OCI-LY7 (cell line): ENCODE results near the gene GOLT1A. TPM values are rescaled to one million over a fixed set of nuclear protein-coding genes. Genes with fewer than 3 reads are reported as not detected.

ENCODE experiments used
- BruUV-seq: library from RNA; stranded (reverse); fragments of 400-500 nt; replicated peaks from 2 replicates; lab custom pipeline; 2021; lab: Mats Ljungman, UMichigan
- CTCF ChIA-PET: fragments of 300-600 bp; sonication (Branson Sonifier 250); formaldehyde crosslinking; loops from one replicate; lab custom pipeline; 2022; ENCODE audit warnings: antibody characterized with exemption; ENCODE audit not compliant: unreplicated experiment; lab: Charles Lee
- POLR2A ChIA-PET: fragments of 300-600 bp; sonication (Branson Sonifier 250); formaldehyde crosslinking; loops from one replicate; lab custom pipeline; 2022; ENCODE audit warnings: antibody characterized with exemption; lab: Charles Lee
- DNase-seq: peaks from one replicate; pipeline ENCODE4 v3.0.0-alpha.2; 2015; ENCODE audit warnings: low spot score
- H2AFZ ChIP-seq: fragments of 200-600 bp; sonication (generic), shearing (Covaris generic); 2 replicates; pipeline ENCODE4 v1.6.1; 2014; ENCODE audit warnings: mild to moderate bottlenecking, antibody characterized with exemption, low read length, moderate library complexity
- H3K27ac ChIP-seq: fragments of 200-600 bp; sonication (generic); 2 replicates; pipeline ENCODE4 v1.5.1; 2014; ENCODE audit warnings: mixed run types, low read depth, mild to moderate bottlenecking, moderate library complexity, low read length, inconsistent platforms; ENCODE audit not compliant: poor library complexity, severe bottlenecking
- H3K36me3 ChIP-seq: fragments of 200-600 bp; sonication (generic); 2 replicates; pipeline ENCODE4 v1.6.1; 2014; ENCODE audit warnings: mild to moderate bottlenecking, antibody characterized with exemption, low read length, moderate library complexity, mixed read lengths; ENCODE audit not compliant: insufficient read depth
- H3K4me1 ChIP-seq: fragments of 200-600 bp; sonication (generic); 2 replicates; pipeline ENCODE4 v1.5.1; 2014; ENCODE audit warnings: mild to moderate bottlenecking, low read length; ENCODE audit not compliant: insufficient read depth, poor library complexity, severe bottlenecking
- H3K4me2 ChIP-seq: fragments of 200-600 bp; sonication (generic); 2 replicates; pipeline ENCODE4 v1.6.1; 2014; ENCODE audit warnings: mild to moderate bottlenecking, low read length
- H3K4me3 ChIP-seq: fragments of 200-600 bp; sonication (generic); 2 replicates; pipeline ENCODE4 v1.5.1; 2014; ENCODE audit warnings: mild to moderate bottlenecking, low read depth, low read length; ENCODE audit not compliant: poor library complexity, severe bottlenecking
- H3K79me2 ChIP-seq: fragments of 200-600 bp; sonication (generic); 2 replicates; pipeline ENCODE4 v1.6.1; 2016; ENCODE audit warnings: low read depth, mild to moderate bottlenecking, low read length, moderate library complexity, mixed read lengths; ENCODE audit not compliant: insufficient read depth
- H3K9me2 ChIP-seq: fragments of 200-600 bp; sonication (generic); 2 replicates; pipeline ENCODE4 v1.6.1; 2016; ENCODE audit warnings: mild to moderate bottlenecking, low read length, mixed read lengths; ENCODE audit not compliant: insufficient read depth
- H3K9me3 ChIP-seq: fragments of 200-600 bp; sonication (generic); 2 replicates; pipeline ENCODE4 v1.6.1; 2014; ENCODE audit warnings: mild to moderate bottlenecking, mixed run types, low read length, mixed read lengths
- H4K20me1 ChIP-seq: fragments of 200-600 bp; sonication (generic); 2 replicates; pipeline ENCODE4 v1.6.1; 2014; ENCODE audit warnings: mild to moderate bottlenecking, antibody characterized with exemption, low read length, moderate library complexity, mixed read lengths; ENCODE audit not compliant: insufficient read depth
- EZH2phosphoT487 ChIP-seq: fragments of 200-600 bp; sonication (generic); IDR thresholded peaks from 2 replicates; pipeline ENCODE4 v1.6.1; 2018; ENCODE audit warnings: low read depth, borderline replicate concordance, mild to moderate bottlenecking, mixed run types, antibody characterized with exemption, low read length, moderate library complexity, mixed read lengths
- intact Hi-C: fragments of 100-400 bp; cut with micrococcal nuclease; formaldehyde crosslinking; loops from one replicate; pipeline ENCODE4 v1.10.0; 2022; ENCODE audit not compliant: unreplicated experiment
- total RNA-seq, 2 experiments: library from RNA; depleted of rRNA in 1 of 2; stranded (reverse); fragments of >200 nt in 1 of 2; shearing (Covaris generic) in 1 of 2; gene quantifications; 2 replicates each; pipeline ENCODE4 v1.2.3, GENCODE V29; 2014 to 2022
- TF ChIP-seq, protein P1 (sequence below): fragments of 200-600 bp; sonication (generic); conservative IDR thresholded peaks from 2 replicates; pipeline ENCODE4 v1.5.1; 2014; ENCODE audit warnings: mild to moderate bottlenecking, antibody characterized with exemption, low read length, moderate library complexity, mixed read lengths

GOLT1A gene
- total RNA-seq, 2 experiments from 2014 or later = not detected

DNA sequence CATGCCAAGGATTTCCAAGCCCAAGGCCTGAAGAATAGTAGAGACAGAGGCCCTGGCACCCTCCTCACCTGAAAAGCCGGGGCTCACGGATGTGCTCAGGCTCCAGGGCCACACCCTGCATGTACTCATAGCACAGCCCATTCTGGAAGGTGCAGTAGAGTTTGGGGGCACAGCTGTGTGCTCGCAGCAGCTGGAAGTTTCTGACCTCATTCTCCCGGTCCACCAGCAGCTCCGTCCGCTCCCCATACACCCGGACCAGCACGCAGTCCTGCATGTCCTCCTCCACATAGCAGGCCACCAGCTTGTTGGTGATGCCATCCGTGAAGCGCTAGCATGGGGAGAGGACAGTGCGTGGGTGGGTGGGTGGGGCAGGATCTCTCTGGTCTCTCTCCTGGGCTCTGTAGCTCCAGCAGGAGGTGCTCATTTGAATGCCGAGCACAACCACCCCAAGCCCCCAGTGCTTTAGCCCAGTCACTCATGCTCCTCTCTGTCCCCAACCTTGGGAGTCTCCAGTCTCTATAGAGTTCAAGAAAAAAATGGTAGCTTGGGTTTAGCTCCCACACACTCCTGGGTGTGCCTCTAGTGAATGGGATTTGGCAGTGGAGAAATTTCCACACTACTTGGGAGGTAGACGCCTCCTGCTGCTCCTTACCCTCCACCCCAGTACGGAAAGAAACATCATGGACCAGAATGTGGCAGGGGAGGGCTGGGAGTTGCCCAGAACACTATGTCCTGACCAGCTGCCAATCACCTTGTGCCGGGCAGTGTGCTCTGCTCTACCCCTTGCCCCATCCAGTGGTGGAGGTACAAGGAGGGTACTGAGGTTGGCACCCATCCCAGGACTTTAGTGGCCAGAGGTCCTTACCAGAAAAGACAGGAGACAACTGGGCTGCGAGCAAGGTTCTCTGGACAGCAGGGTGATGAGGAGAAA is 63.9 kb downstream of the GOLT1A start:
- Histone ChIP-seq H4K20me1 (no peaks in the 10 kb centered on the region), H3K9me3 (no peaks in the 10 kb centered on the region), H3K9me2 (no peaks in the 10 kb centered on the region), H3K27ac (no peak overlapping the region), H3K79me2 (no peaks in the 10 kb centered on the region), H2AFZ (no peak overlapping the region), H3K36me3 (no peaks in the 10 kb centered on the region), H3K4me1 (no peaks in the 10 kb centered on the region), H3K4me3 (no peak overlapping the region), H3K4me2 (no peak overlapping the region)
- no peak for DNase-seq
- TF ChIP-seq, protein P1, sequence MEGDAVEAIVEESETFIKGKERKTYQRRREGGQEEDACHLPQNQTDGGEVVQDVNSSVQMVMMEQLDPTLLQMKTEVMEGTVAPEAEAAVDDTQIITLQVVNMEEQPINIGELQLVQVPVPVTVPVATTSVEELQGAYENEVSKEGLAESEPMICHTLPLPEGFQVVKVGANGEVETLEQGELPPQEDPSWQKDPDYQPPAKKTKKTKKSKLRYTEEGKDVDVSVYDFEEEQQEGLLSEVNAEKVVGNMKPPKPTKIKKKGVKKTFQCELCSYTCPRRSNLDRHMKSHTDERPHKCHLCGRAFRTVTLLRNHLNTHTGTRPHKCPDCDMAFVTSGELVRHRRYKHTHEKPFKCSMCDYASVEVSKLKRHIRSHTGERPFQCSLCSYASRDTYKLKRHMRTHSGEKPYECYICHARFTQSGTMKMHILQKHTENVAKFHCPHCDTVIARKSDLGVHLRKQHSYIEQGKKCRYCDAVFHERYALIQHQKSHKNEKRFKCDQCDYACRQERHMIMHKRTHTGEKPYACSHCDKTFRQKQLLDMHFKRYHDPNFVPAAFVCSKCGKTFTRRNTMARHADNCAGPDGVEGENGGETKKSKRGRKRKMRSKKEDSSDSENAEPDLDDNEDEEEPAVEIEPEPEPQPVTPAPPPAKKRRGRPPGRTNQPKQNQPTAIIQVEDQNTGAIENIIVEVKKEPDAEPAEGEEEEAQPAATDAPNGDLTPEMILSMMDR = no peak
- no peak for TF ChIP-seq EZH2phosphoT487
- POLR2A ChIA-PET = no interaction called here
- intact Hi-C loops = no loop called here
- CTCF ChIA-PET = no interaction called here
- BruUV-seq = no TSS peak

DNA sequence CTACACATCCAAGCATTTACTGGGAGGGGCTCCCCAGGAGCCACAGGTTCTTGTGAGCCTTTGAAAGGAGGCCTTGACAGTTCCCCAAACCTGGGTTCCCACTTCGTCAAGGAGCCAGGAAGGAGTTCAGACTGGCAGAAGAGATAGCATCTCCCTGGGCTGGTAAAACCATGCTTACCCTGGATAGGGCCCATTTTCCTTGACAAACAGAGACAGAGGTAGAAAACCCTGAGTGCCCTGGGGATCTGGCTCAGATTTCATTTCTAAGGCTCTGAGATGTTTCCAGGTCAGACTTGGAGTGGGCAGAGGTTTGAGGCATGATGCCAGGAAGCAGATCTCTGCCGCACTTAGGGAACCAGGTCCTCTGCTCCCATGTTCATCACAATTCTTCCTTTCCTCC is 64.7 kb downstream of the GOLT1A start:
- TF ChIP-seq, protein P1 = no peak
- TF ChIP-seq EZH2phosphoT487 = no peak
- no peaks in the 10 kb centered on the region for H3K36me3 ChIP-seq
- ChIA-PET POLR2A (no interaction called here), CTCF (no interaction called here)
- no peak for DNase-seq
- intact Hi-C loops = no loop called here
- H3K27ac ChIP-seq = no peak overlapping the region
- no peak overlapping the region for H3K4me2 ChIP-seq
- H3K9me3 ChIP-seq = no peaks in the 10 kb centered on the region
- H4K20me1 ChIP-seq = no peaks in the 10 kb centered on the region
- no peak overlapping the region for H2AFZ ChIP-seq
- H3K9me2 ChIP-seq = no peaks in the 10 kb centered on the region
- no peaks in the 10 kb centered on the region for H3K79me2 ChIP-seq
- BruUV-seq = no TSS peak
- H3K4me1 ChIP-seq = no peaks in the 10 kb centered on the region
- no peak overlapping the region for H3K4me3 ChIP-seq

Other genes starting within 250 kb of the GOLT1A start
- not detected in 2 replicates for gene SOX13, start 140.9 kb downstream of the GOLT1A start, total RNA-seq (2014; rRNA removed; shearing (Covaris generic))
- 0.27 and 0.53 TPM in 2 replicates for gene SOX13, start 140.9 kb downstream of the GOLT1A start, total RNA-seq (2022)
- gene ETNK2, start 61.9 kb downstream of the GOLT1A start, total RNA-seq (2014; rRNA removed; shearing (Covaris generic)) = not detected in 2 replicates
- 1.9 and 2.4 TPM in 2 replicates for gene ETNK2, start 61.9 kb downstream of the GOLT1A start, total RNA-seq (2022)
- not detected in 2 replicates for gene REN, start 47.7 kb downstream of the GOLT1A start, total RNA-seq (2014; rRNA removed; shearing (Covaris generic))
- not detected in 2 replicates for gene REN, start 47.7 kb downstream of the GOLT1A start, total RNA-seq (2022)
- not detected in 2 replicates for gene KISS1, start 17.5 kb downstream of the GOLT1A start, total RNA-seq (2014; rRNA removed; shearing (Covaris generic))
- gene KISS1, start 17.5 kb downstream of the GOLT1A start, total RNA-seq (2022) = not detected in 2 replicates
- not detected in 2 replicates for gene PLEKHA6, start 145.9 kb upstream of the GOLT1A start, total RNA-seq (2014; rRNA removed; shearing (Covaris generic))
- not detected in 2 replicates for gene PLEKHA6, start 145.9 kb upstream of the GOLT1A start, total RNA-seq (2022)
- 63.5 and 72.6 TPM in 2 replicates for gene PPP1R15B, start 197.8 kb upstream of the GOLT1A start, total RNA-seq (2014; rRNA removed; shearing (Covaris generic))
- gene PPP1R15B, start 197.8 kb upstream of the GOLT1A start, total RNA-seq (2022) = 79.2 and 91.3 TPM in 2 replicates